IPS-18a (cell line): ENCODE data around the gene ZNF19.
A peak's percentile ranks its signal among the peaks of the same experiment; 100 is the strongest.

Experiments used
- H3K27ac ChIP-seq: one replicate; pipeline ENCODE4 v1.5.1; 2013; ENCODE audit warnings: low read length
- H3K27me3 ChIP-seq: one replicate; pipeline ENCODE4 v1.6.1; 2013; ENCODE audit warnings: mild to moderate bottlenecking, low read length; ENCODE audit not compliant: control insufficient read depth, insufficient read depth
- H3K36me3 ChIP-seq: one replicate; pipeline ENCODE4 v1.6.1; 2013; ENCODE audit warnings: low read depth, low read length; ENCODE audit not compliant: control insufficient read depth
- H3K4me1 ChIP-seq: one replicate; pipeline ENCODE4 v1.6.1; 2013; ENCODE audit warnings: low read depth, low read length; ENCODE audit not compliant: control insufficient read depth
- H3K4me3 ChIP-seq: one replicate; pipeline ENCODE4 v1.5.1; 2013; ENCODE audit warnings: low read length
- H3K9ac ChIP-seq: one replicate; pipeline ENCODE4 v1.6.1; 2013; ENCODE audit warnings: mild to moderate bottlenecking, low read length, moderate library complexity
- H3K9me3 ChIP-seq: one replicate; pipeline ENCODE4 v1.6.1; 2013; ENCODE audit warnings: low read depth, low read length; ENCODE audit not compliant: control insufficient read depth

The ZNF19 gene

DNA sequence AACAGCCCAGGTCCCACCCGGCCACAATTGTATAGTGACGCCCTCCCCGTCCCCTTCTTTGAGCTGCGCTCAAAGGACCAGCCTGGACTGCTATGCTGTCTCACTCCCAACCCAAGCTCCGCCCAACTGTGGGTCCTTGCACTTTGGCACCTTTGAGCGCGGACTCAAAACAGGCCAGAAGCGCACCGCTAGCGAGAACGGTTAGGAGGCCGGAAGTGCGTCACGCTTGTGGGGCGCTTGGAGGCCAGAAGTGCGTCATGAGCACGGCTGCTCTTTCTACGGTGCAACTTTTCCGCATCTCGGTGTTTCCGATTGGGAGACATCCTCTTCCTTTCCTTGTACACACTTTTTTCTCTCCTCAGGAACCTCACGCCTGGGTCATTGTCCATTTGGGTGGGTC lies at the start of gene ZNF19:
Gene ZNF19, minus strand, starts transcription at position 203 of the 400 bp plus-strand sequence. CDS start 7,210 bp downstream, outside the sequence.
- no peak within 1 kb of the TSS for H3K27ac ChIP-seq
- H3K9ac ChIP-seq = no peak within 1 kb of the TSS
- no peaks in the 10 kb centered on the region for H3K9me3 ChIP-seq
- H3K4me3 ChIP-seq = no peak within 1 kb of the TSS
- H3K36me3 ChIP-seq = no peaks in the 10 kb centered on the region
- H3K27me3 ChIP-seq = peaks cover 4% of the 10 kb centered on the region
- H3K4me1 ChIP-seq = peaks cover 3% of the 10 kb centered on the region

GRCh38 chr16:71537643-71538042 lies 48.5 kb upstream of the ZNF19 start:
- no peaks in the 10 kb centered on the region for H3K36me3 ChIP-seq
- H3K9ac ChIP-seq = no peak overlapping the region
- no peaks in the 10 kb centered on the region for H3K9me3 ChIP-seq
- no peaks in the 10 kb centered on the region for H3K27me3 ChIP-seq
- H3K4me1 ChIP-seq = no peaks in the 10 kb centered on the region
- H3K27ac ChIP-seq = no peak overlapping the region
- no peak overlapping the region for H3K4me3 ChIP-seq

- no peak overlapping the region for H3K27ac ChIP-seq
- H3K27me3 ChIP-seq = no peaks in the 10 kb centered on the region
Measured at GRCh38 chr16:71536752-71537499, 47.8 kb upstream of the ZNF19 start.

DNA sequence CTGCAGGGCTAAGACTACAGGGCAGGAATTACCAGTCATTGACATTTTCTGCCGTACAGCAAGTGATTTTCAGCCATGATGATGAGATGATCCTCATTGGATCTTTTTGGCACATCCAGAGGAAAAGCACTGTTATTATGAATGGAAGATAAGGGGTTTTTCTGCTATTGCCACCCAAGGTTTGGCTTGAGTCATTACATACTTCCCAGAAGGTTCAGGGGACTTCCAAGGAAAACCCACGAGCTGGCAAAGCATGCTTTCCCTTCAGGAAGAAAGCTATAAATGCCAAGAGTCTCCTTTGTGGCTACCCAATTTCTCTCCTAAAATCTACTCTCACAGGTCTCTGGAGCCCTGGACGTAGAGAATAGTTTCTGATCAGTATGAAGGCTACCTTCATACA lies 43.2 kb upstream of the ZNF19 start:
- Histone ChIP-seq H3K4me1 (no peaks in the 10 kb centered on the region), H3K27me3 (no peaks in the 10 kb centered on the region), H3K9ac (no peak overlapping the region), H3K27ac (no peak overlapping the region), H3K36me3 (no peaks in the 10 kb centered on the region), H3K4me3 (no peak overlapping the region), H3K9me3 (no peaks in the 10 kb centered on the region)

More at GRCh38 chr16:71536752-71537499, 47.8 kb upstream of the ZNF19 start:
- Histone ChIP-seq H3K9me3 (no peaks in the 10 kb centered on the region), H3K4me3 (no peak overlapping the region), H3K4me1 (no peaks in the 10 kb centered on the region), H3K36me3 (no peaks in the 10 kb centered on the region), H3K9ac (no peak overlapping the region)

GRCh38 chr16:71528863-71529262 lies 39.7 kb upstream of the ZNF19 start:
- no peak overlapping the region for H3K4me3 ChIP-seq
- H3K36me3 ChIP-seq = no peaks in the 10 kb centered on the region
- H3K4me1 ChIP-seq = peaks cover 28% of the 10 kb centered on the region
- no peaks in the 10 kb centered on the region for H3K27me3 ChIP-seq
- H3K9ac ChIP-seq = no peak overlapping the region
- no peak overlapping the region for H3K27ac ChIP-seq
- H3K9me3 ChIP-seq = no peaks in the 10 kb centered on the region

- no peak overlapping the region for H3K4me3 ChIP-seq
- no peaks in the 10 kb centered on the region for H3K36me3 ChIP-seq
- H3K4me1 ChIP-seq = peaks cover 28% of the 10 kb centered on the region
- no peaks in the 10 kb centered on the region for H3K9me3 ChIP-seq
- no peak overlapping the region for H3K9ac ChIP-seq
- no peaks in the 10 kb centered on the region for H3K27me3 ChIP-seq
- no peak overlapping the region for H3K27ac ChIP-seq
Measured at GRCh38 chr16:71528257-71528656, 39.1 kb upstream of the ZNF19 start.

- Histone ChIP-seq H3K9ac (peak within 1 kb of the TSS; percentile 77), H3K4me1 (peaks cover 28% of the 10 kb centered on the region), H3K4me3 (peak within 1 kb of the TSS; percentile 61), H3K9me3 (no peaks in the 10 kb centered on the region), H3K36me3 (no peaks in the 10 kb centered on the region), H3K27ac (peak within 1 kb of the TSS; percentile 97), H3K27me3 (no peaks in the 10 kb centered on the region)
Measured at GRCh38 chr16:71526111-71526631, 37.0 kb upstream of the ZNF19 start, which contains the start of gene CHST4. Gene CHST4, plus strand, starts transcription at chr16:71526426. Its CDS starts 10,252 bp downstream, at chr16:71536678.

- H3K9me3 ChIP-seq = no peaks in the 10 kb centered on the region
- H3K4me1 ChIP-seq = peaks cover 28% of the 10 kb centered on the region
- H3K27me3 ChIP-seq = no peaks in the 10 kb centered on the region
- peak overlapping the region; percentile 61 for H3K4me3 ChIP-seq
- no peaks in the 10 kb centered on the region for H3K36me3 ChIP-seq
- H3K27ac ChIP-seq = no peak overlapping the region
- H3K9ac ChIP-seq = no peak overlapping the region
Measured at GRCh38 chr16:71524566-71525553, 35.7 kb upstream of the ZNF19 start.

- peaks cover 13% of the 10 kb centered on the region for H3K4me1 ChIP-seq
- H3K27me3 ChIP-seq = no peaks in the 10 kb centered on the region
- no peak overlapping the region for H3K27ac ChIP-seq
Measured at GRCh38 chr16:71520550-71520949, 31.4 kb upstream of the ZNF19 start.

GRCh38 chr16:71515026-71515425 lies 25.9 kb upstream of the ZNF19 start:
- H3K4me3 ChIP-seq = no peak overlapping the region
- no peaks in the 10 kb centered on the region for H3K4me1 ChIP-seq
- no peaks in the 10 kb centered on the region for H3K9me3 ChIP-seq
- no peak overlapping the region for H3K9ac ChIP-seq
- H3K36me3 ChIP-seq = no peaks in the 10 kb centered on the region
- no peaks in the 10 kb centered on the region for H3K27me3 ChIP-seq
- H3K27ac ChIP-seq = no peak overlapping the region

More at GRCh38 chr16:71520550-71520949, 31.4 kb upstream of the ZNF19 start:
- Histone ChIP-seq H3K4me3 (no peak overlapping the region), H3K9ac (no peak overlapping the region), H3K36me3 (no peaks in the 10 kb centered on the region), H3K9me3 (no peaks in the 10 kb centered on the region)

- H3K36me3 ChIP-seq = no peaks in the 10 kb centered on the region
- H3K9me3 ChIP-seq = no peaks in the 10 kb centered on the region
- H3K9ac ChIP-seq = no peak overlapping the region
- no peak overlapping the region for H3K27ac ChIP-seq
- H3K4me3 ChIP-seq = no peak overlapping the region
- H3K4me1 ChIP-seq = no peaks in the 10 kb centered on the region
- no peaks in the 10 kb centered on the region for H3K27me3 ChIP-seq
Measured at GRCh38 chr16:71514476-71514875, 25.4 kb upstream of the ZNF19 start.
